ENCODE results near the gene DPP3. TPM values are rescaled to one million over a fixed set of nuclear protein-coding genes. Genes with fewer than 3 reads are reported as not detected.

DPP3 gene
- polyA plus RNA-seq, 1 donor = 25.7 TPM

DNA sequence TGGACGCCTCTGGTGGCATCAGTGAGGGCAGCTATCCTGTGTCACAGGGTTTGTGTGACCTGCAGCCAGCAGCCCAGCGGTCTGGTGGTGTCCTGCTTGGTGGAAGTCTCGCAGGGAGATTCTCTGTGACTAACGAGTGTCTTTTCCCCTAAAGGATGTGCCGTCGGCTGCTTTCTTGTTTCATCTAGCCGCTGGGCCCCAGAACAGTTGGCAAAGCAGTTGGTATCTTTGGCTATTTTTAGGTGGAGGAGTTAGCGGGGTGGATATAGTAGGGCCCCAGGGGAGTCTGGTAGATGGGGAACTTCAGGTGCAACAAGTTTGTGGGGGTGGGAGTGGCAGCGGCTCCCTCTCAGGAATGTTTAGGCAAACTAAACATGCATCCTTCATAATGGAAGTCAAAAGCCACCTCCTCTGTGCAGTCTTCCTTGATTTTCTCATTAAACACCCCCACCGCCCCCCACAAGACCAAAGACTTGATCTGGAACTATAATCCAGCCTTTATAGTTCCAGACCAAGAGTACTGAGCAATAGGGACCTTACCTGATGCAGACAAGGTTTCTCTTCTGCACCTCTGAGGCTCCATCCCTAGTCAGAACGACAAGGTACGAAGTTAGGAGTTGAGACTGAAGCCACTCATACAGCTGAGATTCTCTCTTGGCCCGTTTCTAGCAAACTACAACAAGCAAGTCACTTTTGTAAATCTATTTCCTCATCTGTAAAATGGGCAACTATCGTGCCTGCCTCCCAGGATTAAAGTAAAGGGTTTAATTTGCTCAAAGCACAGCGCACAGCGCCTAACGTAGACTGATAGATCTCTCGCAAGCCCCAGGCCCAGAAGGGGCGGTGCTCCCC lies 14.6 kb upstream of the DPP3 start:
- DNase-seq = no peak

DNA sequence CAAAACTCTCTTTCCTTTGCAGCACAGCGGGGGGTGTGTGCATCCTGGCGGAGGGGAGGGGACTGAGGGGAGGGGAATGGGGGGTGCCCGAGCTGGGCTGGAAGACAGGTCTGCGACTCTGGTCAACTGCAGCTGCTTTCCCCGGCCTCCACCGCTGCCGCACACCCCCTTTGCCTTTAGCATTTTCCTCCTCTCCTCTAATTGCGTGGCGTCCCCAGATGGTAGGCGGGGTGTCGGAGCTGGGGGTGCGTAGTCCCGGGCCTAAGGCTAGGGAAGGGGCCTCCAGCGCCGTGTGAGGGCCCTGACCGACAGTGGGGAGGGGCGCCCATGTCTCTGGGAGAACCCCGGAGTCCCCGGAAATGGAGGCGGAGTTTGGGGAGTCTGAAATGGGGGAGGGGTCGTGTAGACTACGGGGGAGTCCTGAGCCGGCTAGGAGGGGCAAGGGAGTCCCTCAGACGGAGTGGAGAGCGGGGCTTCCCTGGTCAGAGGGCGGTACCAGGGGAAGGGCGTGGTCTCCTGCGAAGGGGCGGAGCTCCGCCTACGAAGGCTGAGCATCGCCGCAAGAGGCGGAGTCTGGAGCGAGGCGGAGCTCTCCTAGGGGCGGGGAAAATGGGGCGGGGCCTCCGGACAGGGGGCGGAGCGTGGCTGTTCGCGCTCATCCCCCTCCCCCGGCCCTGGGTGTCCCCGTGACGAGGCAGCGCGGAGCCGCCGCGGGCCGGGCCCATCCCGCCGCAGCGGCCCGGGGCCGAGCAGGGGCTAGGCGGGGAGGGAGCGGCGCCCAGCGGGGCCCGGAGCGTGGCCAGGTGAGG lies 13.8 kb upstream of the DPP3 start, which contains the start of gene PELI3:
Gene PELI3 (plus strand): TSS at position 681 of the 809 bp plus-strand sequence. CDS start 1,224 bp downstream, outside the sequence.
- DNase-seq = peak; percentile 93

- DNase-seq = peak; percentile 34
Measured at GRCh38 chr11:66467034-66467659, 13.1 kb upstream of the DPP3 start.

GRCh38 chr11:66467756-66468155 lies 12.5 kb upstream of the DPP3 start:
- no peak for DNase-seq

DNA sequence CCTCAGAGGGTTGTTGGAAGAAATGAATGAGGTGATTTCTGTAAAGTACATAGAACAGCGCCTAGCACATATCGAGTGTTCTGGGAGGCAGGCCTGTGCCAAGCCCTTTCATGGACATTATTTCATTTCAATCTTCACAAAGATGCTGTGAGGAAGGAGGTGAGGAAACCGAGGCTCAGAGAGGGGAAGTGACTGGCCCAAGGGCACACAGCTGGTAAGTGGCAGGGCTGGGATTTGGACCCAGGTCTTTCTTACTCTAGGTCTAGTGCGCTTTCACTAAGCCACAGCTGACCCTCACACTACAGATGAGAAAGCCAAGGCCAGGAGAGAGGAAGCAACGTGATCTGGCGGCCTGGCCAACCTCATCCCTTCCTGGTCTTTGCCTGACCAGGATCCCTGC lies 11.5 kb upstream of the DPP3 start:
- no peak for DNase-seq

DNA sequence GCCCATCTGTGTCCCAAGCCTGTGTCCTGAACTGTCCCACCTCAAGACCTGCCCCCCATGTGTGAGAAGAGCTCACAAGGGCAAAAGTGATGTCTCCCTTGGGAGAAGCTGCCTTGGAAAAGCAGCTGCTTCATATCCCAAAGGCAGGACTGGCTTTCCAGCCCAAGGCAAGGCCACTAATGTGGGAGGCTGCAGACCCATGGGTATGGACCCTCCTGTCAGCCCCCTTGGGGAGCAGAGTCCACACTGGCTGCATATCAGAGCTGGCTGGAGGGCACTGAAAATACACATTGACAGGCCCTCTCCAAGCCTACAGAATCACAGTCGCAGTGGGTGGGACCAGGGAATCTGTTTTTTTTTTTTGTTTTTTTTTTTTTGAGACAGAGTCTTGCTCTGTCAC lies 10.8 kb upstream of the DPP3 start:
- no peak for DNase-seq

DNA sequence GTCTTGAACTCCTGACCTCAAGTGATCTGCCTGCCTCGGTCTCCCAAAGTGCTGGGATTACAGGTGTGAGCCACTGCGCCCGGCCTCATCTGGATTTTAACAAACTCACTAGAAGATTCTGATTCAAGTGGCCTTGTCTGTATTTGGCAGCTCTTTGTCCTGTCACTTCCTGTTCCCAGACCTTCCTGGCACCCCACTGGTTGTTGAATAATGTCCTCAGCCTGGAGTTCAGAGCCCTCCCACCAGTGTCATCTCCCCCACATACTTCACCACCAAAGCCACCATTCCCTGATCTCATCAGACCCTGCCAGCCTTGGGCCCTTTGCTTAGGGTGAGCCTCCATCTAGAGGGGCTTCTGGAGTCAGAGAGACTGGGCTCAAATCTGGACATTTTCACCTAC lies 10.2 kb upstream of the DPP3 start:
- DNase-seq = no peak

DNA sequence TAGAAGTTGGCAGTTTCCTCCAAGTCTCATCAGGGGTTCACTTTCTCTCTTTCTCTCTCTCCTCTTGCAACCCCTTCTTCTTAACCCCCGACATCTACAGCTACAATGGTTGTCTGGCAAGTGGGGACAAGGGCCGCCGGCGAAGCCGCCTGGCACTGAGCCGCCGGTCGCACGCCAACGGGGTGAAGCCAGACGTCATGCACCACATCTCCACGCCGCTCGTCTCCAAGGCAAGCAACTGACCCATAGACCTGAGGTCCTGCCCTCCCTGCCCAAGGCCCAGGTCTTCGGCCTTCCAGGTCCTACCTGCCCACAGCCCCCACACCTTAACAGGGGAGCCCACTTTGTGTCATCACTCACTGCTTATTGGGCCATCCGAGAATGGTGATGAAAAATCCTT lies 9.1 kb upstream of the DPP3 start:
- DNase-seq = no peak

GRCh38 chr11:66472054-66472453 lies 8.2 kb upstream of the DPP3 start:
- DNase-seq = no peak

GRCh38 chr11:66473167-66473566 lies 7.1 kb upstream of the DPP3 start:
- DNase-seq = no peak

GRCh38 chr11:66473608-66474515 lies 6.4 kb upstream of the DPP3 start:
- no peak for DNase-seq

GRCh38 chr11:66475349-66476172 lies 4.7 kb upstream of the DPP3 start:
- no peak for DNase-seq

- no peak for DNase-seq
Measured at GRCh38 chr11:66476173-66476840, 3.9 kb upstream of the DPP3 start.

DNA sequence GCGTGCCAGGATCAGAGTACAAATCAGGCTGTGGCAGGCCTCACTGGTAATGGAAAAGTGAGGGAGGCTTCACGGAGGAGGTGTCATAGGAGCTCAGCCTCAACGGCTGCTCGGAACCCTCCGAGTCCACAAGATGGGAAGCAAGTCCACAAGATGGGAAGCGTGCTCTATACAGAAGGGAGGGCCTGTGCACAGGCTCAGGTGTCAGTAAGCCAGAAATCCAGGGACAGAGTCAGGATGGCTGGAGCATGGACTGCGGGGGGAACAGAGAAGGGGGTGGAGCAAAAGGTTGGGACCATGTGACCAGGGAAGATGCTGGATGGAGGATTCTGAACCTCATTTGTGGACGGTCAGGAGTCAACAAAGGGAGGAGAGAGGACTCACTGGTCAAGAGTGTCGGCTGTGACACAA lies 3.4 kb upstream of the DPP3 start:
- DNase-seq = no peak

DNA sequence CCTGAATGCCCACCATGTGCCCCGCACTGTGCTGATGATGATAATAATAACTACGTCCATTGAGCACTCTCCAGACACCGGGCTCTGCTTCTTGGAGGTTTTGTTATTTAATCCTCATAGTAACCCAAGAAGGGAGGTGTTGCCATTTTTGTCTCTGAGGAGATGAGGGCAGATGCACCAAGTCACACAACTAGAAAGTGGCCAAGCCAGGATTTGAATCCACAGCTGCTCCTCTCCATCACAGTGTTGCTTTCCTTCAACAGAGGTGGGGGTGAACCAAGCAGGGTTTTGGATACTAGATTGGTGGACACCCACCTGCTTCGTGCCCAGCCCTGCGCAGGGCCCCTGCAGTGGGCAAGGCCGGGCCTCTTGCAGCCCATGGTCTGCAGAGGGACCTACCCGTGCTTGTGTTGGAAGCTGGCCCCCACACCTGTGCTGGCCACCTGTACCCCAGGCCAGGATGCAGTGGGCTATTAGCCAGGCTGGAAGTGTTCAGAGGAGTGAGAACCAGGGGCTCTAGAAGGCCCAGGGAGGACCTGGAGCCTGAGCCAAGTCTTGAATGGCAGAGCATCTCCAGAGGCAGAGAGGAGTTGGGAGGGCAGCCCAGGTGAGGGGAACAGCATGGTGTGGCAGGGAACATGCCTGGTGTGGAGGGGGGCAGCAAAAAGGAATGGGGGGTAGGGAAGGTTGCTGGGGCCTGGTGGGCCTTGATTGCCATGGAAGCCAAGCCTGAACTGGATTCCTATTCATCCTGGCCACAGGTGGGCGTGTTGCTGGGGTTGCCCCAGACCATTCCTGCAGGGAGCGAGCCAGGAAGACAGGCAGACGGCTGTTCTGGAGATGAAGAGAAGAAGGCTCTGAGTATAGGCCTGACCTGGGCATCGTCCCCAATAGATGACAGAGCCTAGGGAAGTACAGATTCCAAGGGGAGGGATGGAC lies 2.7 kb upstream of the DPP3 start:
- no peak for DNase-seq

- no peak for DNase-seq
Measured at GRCh38 chr11:66478729-66479393, 1.4 kb upstream of the DPP3 start.

DNA sequence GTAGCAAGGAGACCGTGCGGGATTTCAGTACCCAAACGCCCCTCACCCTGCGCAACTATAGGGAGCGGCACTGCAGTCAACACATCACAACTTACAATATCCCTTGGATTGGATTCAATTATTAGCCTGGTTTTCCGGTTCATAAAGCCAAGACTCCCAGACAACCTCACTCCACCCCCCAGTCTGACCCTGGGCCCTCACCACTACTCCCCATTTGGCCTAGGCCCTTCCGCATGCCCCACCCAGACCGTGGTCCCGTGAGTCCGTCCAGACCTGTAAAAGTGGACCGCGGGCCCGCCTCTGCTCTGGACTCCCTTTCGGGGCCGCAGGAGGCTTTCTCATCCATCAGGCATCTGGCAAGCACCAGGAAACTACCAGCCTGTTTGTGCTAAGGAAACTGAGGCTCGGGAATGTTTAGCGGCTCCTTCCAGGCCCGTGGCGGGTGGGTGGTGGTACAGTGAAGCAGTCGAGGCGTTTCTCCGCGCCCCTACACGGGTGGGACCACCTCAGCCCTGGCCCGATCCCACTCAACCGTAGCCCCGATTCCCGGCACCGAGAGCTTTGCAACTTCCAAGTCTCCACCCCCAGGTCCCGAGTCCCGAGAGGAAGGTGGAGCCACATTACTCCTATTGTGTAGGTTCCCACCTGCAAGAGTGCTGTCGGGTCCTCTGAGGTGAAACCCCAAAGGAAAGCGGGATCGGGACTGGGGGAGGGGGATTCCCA lies 679 bp upstream of the DPP3 start:
- DNase-seq = peak; percentile 21

GRCh38 chr11:66484806-66485380 lies 4.7 kb downstream of the DPP3 start:
- no peak for DNase-seq

Data from hindlimb muscle (tissue), 1 donor.